Neural progenitor cell (in vitro differentiated cells): Measurements from ENCODE around the gene MBP.

Experiments used
- CTCF ChIP-seq: fragments of 200-600 bp; sonication (generic); IDR thresholded peaks from 2 replicates; pipeline ENCODE4 v1.5.1; 2017; ENCODE audit warnings: antibody characterized with exemption, mild to moderate bottlenecking
- EZH2 ChIP-seq: fragments of 200-600 bp; sonication (generic); IDR thresholded peaks from 2 replicates; pipeline ENCODE4 v1.6.1; 2017; ENCODE audit warnings: antibody characterized with exemption, mild to moderate bottlenecking, moderate library complexity

GRCh38 chr18:76941284-76941683, 191.3 kb downstream of the MBP start:
- TF ChIP-seq CTCF (no peak), EZH2 (no peak)
